ENCODE measurements around the gene KIF3A.

- no peak for TF ChIP-seq CTCF (IDR thresholded peaks at IDR 0.05; ENCODE audit: poor library complexity, severe bottlenecking)
- no peak for TF ChIP-seq POLR2AphosphoS5 (IDR thresholded peaks at IDR 0.05)
- TF ChIP-seq REST (IDR thresholded peaks at IDR 0.05; ENCODE audit: borderline replicate concordance) = no peak
- TF ChIP-seq EP300 (conservative IDR thresholded peaks at IDR 0.05; ENCODE audit: poor library complexity, severe bottlenecking) = no peak
- no peak for TF ChIP-seq EZH2 (IDR thresholded peaks at IDR 0.05; ENCODE audit: borderline replicate concordance, insufficient read depth, low read length, poor library complexity, severe bottlenecking)
- TF ChIP-seq RAD21 (conservative IDR thresholded peaks at IDR 0.05) = no peak
- no peak for TF ChIP-seq TAF1 (IDR thresholded peaks at IDR 0.05; ENCODE audit: low read depth)
- no peak for TF ChIP-seq SMC3 (conservative IDR thresholded peaks at IDR 0.05; ENCODE audit: poor library complexity)
Observed at GRCh38 chr5:132754947-132755346, 17.6 kb upstream of the KIF3A start.

All from neural cell (in vitro differentiated cells).